GM19193 (cell line): ENCODE measurements around the gene NNAT.

Experiments
- POLR2A ChIP-seq: IDR thresholded peaks from 4 replicates; pipeline ENCODE4 v1.6.1; 2011; ENCODE audit not compliant: insufficient read depth, insufficient read length; ENCODE audit errors: extremely low read depth

The NNAT gene

GRCh38 chr20:37566590-37567330, 45.7 kb downstream of the NNAT start:
- TF ChIP-seq POLR2A, result no peak

DNA sequence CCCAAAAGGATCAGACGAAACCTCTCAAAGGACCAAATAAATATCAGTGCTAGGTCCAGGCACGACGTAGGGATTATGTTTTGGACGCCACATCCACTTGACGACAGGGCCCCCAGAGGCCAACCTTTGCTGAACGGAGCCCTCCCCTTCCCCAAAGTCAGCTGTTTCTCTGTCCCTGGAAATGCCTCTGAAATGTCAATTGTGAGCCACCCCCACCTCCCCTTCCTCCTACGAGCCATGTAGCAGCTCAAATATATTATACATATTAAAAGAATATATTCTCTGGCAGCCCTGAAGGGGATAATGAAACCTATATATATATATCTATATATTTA, 46.2 kb downstream of the NNAT start:
- no peak for TF ChIP-seq POLR2A

GRCh38 chr20:37567671-37568588, 46.9 kb downstream of the NNAT start:
- no peak for TF ChIP-seq POLR2A

- no peak for TF ChIP-seq POLR2A
Measured at GRCh38 chr20:37570419-37570818, 49.4 kb downstream of the NNAT start.

- TF ChIP-seq POLR2A, result no peak
Measured at GRCh38 chr20:37571033-37571432, 50.0 kb downstream of the NNAT start.
